ENCODE data around the gene SPG7. TPM values are rescaled to one million over a fixed set of nuclear protein-coding genes. Genes with fewer than 3 reads are reported as not detected.
A peak's percentile ranks its signal among the peaks of the same experiment; 100 is the strongest.

The SPG7 gene
- total RNA-seq, 4 donors from 2014 or later = 58.8 to 94.3 (median 83.3) TPM

- 58% methylated on average over 9 of the region's 89 CpGs for WGBS
Observed at GRCh38 chr16:89576153-89577054, 68.2 kb downstream of the SPG7 start.

GRCh38 chr16:89577055-89577759, 69.0 kb downstream of the SPG7 start:
- H3K27me3 ChIP-seq = peaks cover 6 to 62% (median 30%) of the 10 kb centered on the region in 4 donors
- intact Hi-C loops (cut with DNase I) = no loop called here
- no peaks in the 10 kb centered on the region for H3K9me3 ChIP-seq
- DNase-seq (ENCODE audit: extremely low spot score) = no peak
- no peak for TF ChIP-seq POLR2AphosphoS5 (IDR thresholded peaks at IDR 0.05)
- TF ChIP-seq, protein P1, sequence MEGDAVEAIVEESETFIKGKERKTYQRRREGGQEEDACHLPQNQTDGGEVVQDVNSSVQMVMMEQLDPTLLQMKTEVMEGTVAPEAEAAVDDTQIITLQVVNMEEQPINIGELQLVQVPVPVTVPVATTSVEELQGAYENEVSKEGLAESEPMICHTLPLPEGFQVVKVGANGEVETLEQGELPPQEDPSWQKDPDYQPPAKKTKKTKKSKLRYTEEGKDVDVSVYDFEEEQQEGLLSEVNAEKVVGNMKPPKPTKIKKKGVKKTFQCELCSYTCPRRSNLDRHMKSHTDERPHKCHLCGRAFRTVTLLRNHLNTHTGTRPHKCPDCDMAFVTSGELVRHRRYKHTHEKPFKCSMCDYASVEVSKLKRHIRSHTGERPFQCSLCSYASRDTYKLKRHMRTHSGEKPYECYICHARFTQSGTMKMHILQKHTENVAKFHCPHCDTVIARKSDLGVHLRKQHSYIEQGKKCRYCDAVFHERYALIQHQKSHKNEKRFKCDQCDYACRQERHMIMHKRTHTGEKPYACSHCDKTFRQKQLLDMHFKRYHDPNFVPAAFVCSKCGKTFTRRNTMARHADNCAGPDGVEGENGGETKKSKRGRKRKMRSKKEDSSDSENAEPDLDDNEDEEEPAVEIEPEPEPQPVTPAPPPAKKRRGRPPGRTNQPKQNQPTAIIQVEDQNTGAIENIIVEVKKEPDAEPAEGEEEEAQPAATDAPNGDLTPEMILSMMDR (IDR thresholded peaks at IDR 0.05) = no peak
- TF ChIP-seq EP300 (IDR thresholded peaks at IDR 0.05) = no peak
- TF ChIP-seq POLR2A (IDR thresholded peaks at IDR 0.05; ENCODE audit: low read depth) = no peak
- H3K27ac ChIP-seq (replicated peaks in 1 of 4) = no peak overlapping the region
- H3K4me1 ChIP-seq = peaks cover 22 to 32% (median 25%) of the 10 kb centered on the region in 4 donors
- H3K36me3 ChIP-seq = no peaks in the 10 kb centered on the region
- no peak overlapping the region for H3K4me3 ChIP-seq
- WGBS = 93% methylated on average over 10 of the region's 25 CpGs

More at GRCh38 chr16:89576153-89577054, 68.2 kb downstream of the SPG7 start:
- Histone ChIP-seq H3K9me3 (no peaks in the 10 kb centered on the region), H3K27me3 (peaks cover 6 to 70% (median 30%) of the 10 kb centered on the region in 4 donors), H3K27ac (replicated peaks in 1 of 4) (no peak overlapping the region), H3K4me3 (peak overlapping the region; percentile 35 to 49 (median 36)), H3K4me1 (peaks cover 22 to 40% (median 31%) of the 10 kb centered on the region in 4 donors), H3K36me3 (no peaks in the 10 kb centered on the region)
- no peak for DNase-seq (ENCODE audit: extremely low spot score)
- no peak for TF ChIP-seq POLR2A (IDR thresholded peaks at IDR 0.05; ENCODE audit: low read depth)
- TF ChIP-seq, protein P1 (IDR thresholded peaks at IDR 0.05) = no peak
- TF ChIP-seq EP300 (IDR thresholded peaks at IDR 0.05) = no peak
- intact Hi-C loops (cut with DNase I) = no loop called here

DNA sequence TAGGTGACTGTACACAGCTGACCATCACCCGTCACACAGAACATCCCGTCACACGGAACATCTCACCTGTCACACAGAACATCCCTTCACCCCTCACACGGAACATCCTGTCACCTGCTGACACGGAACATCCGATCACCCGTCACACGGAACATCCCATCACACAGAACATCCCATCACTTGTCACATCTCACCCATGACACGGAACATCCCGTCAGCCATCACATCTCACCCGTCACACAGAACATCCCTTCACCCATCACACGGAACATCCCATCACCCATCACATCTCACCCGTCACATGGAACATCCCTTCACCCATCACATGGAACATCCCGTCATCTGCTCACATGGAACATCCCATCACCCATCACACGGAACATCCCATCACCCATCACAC, 71.1 kb downstream of the SPG7 start:
- WGBS = 92% methylated on average over 15 of the region's 15 CpGs
- no peak overlapping the region for H3K27ac ChIP-seq (replicated peaks in 1 of 4)
- no peak for TF ChIP-seq POLR2A (IDR thresholded peaks at IDR 0.05; ENCODE audit: low read depth)
- no peak for TF ChIP-seq POLR2AphosphoS5 (IDR thresholded peaks at IDR 0.05)
- no peak for TF ChIP-seq EP300 (IDR thresholded peaks at IDR 0.05)
- TF ChIP-seq, protein P1 (IDR thresholded peaks at IDR 0.05) = no peak
- H3K4me1 ChIP-seq = peaks cover 22 to 27% (median 23%) of the 10 kb centered on the region in 4 donors
- H3K36me3 ChIP-seq = no peaks in the 10 kb centered on the region
- H3K27me3 ChIP-seq = peaks cover 6 to 52% (median 23%) of the 10 kb centered on the region in 4 donors
- no peaks in the 10 kb centered on the region for H3K9me3 ChIP-seq
- H3K4me3 ChIP-seq = no peak overlapping the region
- intact Hi-C loops (cut with DNase I) = no loop called here
- DNase-seq (ENCODE audit: extremely low spot score) = no peak

- H3K27ac ChIP-seq (replicated peaks in 1 of 4) = no peak overlapping the region
- peaks cover 4 to 10% (median 6%) of the 10 kb centered on the region in 4 donors for H3K4me1 ChIP-seq
- no peak overlapping the region for H3K4me3 ChIP-seq
- WGBS = 88% methylated on average over 33 of the region's 33 CpGs
- H3K9me3 ChIP-seq = no peaks in the 10 kb centered on the region
- TF ChIP-seq EP300 (IDR thresholded peaks at IDR 0.05) (no peak), POLR2AphosphoS5 (IDR thresholded peaks at IDR 0.05) (no peak), POLR2A (IDR thresholded peaks at IDR 0.05; ENCODE audit: low read depth) (no peak)
- TF ChIP-seq, protein P1 (IDR thresholded peaks at IDR 0.05) = no peak
- no peaks in the 10 kb centered on the region for H3K36me3 ChIP-seq
- intact Hi-C loops (cut with DNase I) = no loop called here
- peaks cover 4 to 49% (median 8%) of the 10 kb centered on the region in 4 donors for H3K27me3 ChIP-seq
- no peak for DNase-seq (ENCODE audit: extremely low spot score)
Observed at GRCh38 chr16:89581045-89581695, 73.0 kb downstream of the SPG7 start.
